Liver (tissue), 9 donors: ENCODE results near the gene LDLRAD4. TPM values are rescaled to one million over a fixed set of nuclear protein-coding genes. Genes with fewer than 3 reads are reported as not detected.

ENCODE experiments used
- DNase-seq: peaks from one replicate; pipeline ENCODE4 v3.0.0-alpha.2; 2017; ENCODE audit warnings: low spot score
- H3K27ac ChIP-seq, 2 donors: one replicate each; pipeline ENCODE4 v1.7.0; 2013; ENCODE audit warnings: inconsistent platforms in 2 of 2, low read length in 2 of 2, control low read depth in 1 of 2, low read depth in 1 of 2, mild to moderate bottlenecking in 1 of 2
- H3K27me3 ChIP-seq, 4 donors: one replicate each; pipeline versions ENCODE4 v1.6.1 to v1.7.0; 2013; ENCODE audit warnings: low read length in 3 of 4, inconsistent platforms in 1 of 4, mild to moderate bottlenecking in 1 of 4, moderate library complexity in 1 of 4; ENCODE audit not compliant: control insufficient read depth in 4 of 4, insufficient read depth in 4 of 4
- H3K36me3 ChIP-seq, 4 donors: one replicate each; pipeline versions ENCODE4 v1.6.1 to v1.7.0; 2013; ENCODE audit warnings: low read length in 3 of 4, mild to moderate bottlenecking in 3 of 4, low read depth in 1 of 4, moderate library complexity in 1 of 4; ENCODE audit not compliant: control insufficient read depth in 4 of 4, insufficient read depth in 3 of 4
- H3K4me1 ChIP-seq, 4 donors: one replicate each; pipeline versions ENCODE4 v1.6.1 to v1.7.0; 2013; ENCODE audit warnings: low read length in 3 of 4, mild to moderate bottlenecking in 3 of 4, moderate library complexity in 1 of 4; ENCODE audit not compliant: control insufficient read depth in 4 of 4, insufficient read depth in 4 of 4
- H3K4me3 ChIP-seq, 3 donors: one replicate each; pipeline versions ENCODE4 v1.6.1 to v1.7.0; 2013; ENCODE audit warnings: low read length in 3 of 3, control low read depth in 1 of 3, low read depth in 1 of 3, mild to moderate bottlenecking in 1 of 3
- H3K9ac ChIP-seq, 2 donors: one replicate each; pipeline ENCODE4 v1.7.0; 2013; ENCODE audit warnings: low read length in 2 of 2, mild to moderate bottlenecking in 2 of 2, moderate library complexity in 2 of 2, control low read depth in 1 of 2, low read depth in 1 of 2
- H3K9me3 ChIP-seq, 4 donors: one replicate each; pipeline versions ENCODE4 v1.6.1 to v1.7.0; 2013; ENCODE audit warnings: low read length in 3 of 4; ENCODE audit not compliant: control insufficient read depth in 4 of 4
- ATF3 ChIP-seq: IDR thresholded peaks from 2 replicates; pipeline ENCODE4 v1.6.1; 2016; ENCODE audit warnings: antibody characterized with exemption
- EGR1 ChIP-seq, 2 donors: IDR thresholded peaks; 2 replicates each; pipeline ENCODE4 v1.6.1; 2016 to 2018; ENCODE audit warnings: antibody characterized with exemption in 2 of 2, low read depth in 2 of 2
- FOXA1 ChIP-seq: IDR thresholded peaks from 2 replicates; pipeline ENCODE4 v1.6.1; 2016; ENCODE audit warnings: antibody characterized with exemption
- FOXA2 ChIP-seq: IDR thresholded peaks from 2 replicates; pipeline ENCODE4 v1.6.1; 2016; ENCODE audit warnings: antibody characterized with exemption
- GABPA ChIP-seq, 2 donors: IDR thresholded peaks in 1 of 2; conservative IDR thresholded peaks in 1 of 2; 2 replicates each; pipeline ENCODE4 v1.6.1; 2016; ENCODE audit warnings: antibody characterized with exemption in 2 of 2, mild to moderate bottlenecking in 1 of 2, moderate library complexity in 1 of 2
- HNF4A ChIP-seq, 2 donors: conservative IDR thresholded peaks; 2 replicates each; pipeline ENCODE4 v1.6.1; 2016; ENCODE audit warnings: antibody characterized with exemption in 2 of 2, mild to moderate bottlenecking in 2 of 2
- HNF4G ChIP-seq: IDR thresholded peaks from 2 replicates; pipeline ENCODE4 v1.6.1; 2016; ENCODE audit warnings: antibody characterized with exemption
- JUND ChIP-seq, 2 donors: IDR thresholded peaks; 2 replicates each; pipeline ENCODE4 v1.6.1; 2016; ENCODE audit warnings: antibody characterized with exemption in 2 of 2
- MAX ChIP-seq: IDR thresholded peaks from 2 replicates; pipeline ENCODE4 v1.6.1; 2016; ENCODE audit warnings: antibody characterized with exemption
- NR2F2 ChIP-seq: IDR thresholded peaks from 2 replicates; pipeline ENCODE4 v1.6.1; 2016; ENCODE audit warnings: antibody characterized with exemption
- RAD21 ChIP-seq, 2 donors: IDR thresholded peaks; 2 replicates each; pipeline ENCODE4 v1.6.1; 2016; ENCODE audit warnings: antibody characterized with exemption in 2 of 2, mild to moderate bottlenecking in 2 of 2
- RXRA ChIP-seq, 2 donors: IDR thresholded peaks; 2 replicates each; pipeline ENCODE4 v1.6.1; 2017 to 2018; ENCODE audit warnings: antibody characterized with exemption in 2 of 2, mild to moderate bottlenecking in 1 of 2
- SP1 ChIP-seq: IDR thresholded peaks from 2 replicates; pipeline ENCODE4 v1.6.1; 2018; ENCODE audit warnings: antibody characterized with exemption, mild to moderate bottlenecking
- TAF1 ChIP-seq: conservative IDR thresholded peaks from 2 replicates; pipeline ENCODE4 v1.6.1; 2016; ENCODE audit warnings: antibody characterized with exemption, mild to moderate bottlenecking
- YY1 ChIP-seq: IDR thresholded peaks from 2 replicates; pipeline ENCODE4 v1.6.1; 2016; ENCODE audit warnings: antibody characterized with exemption, mild to moderate bottlenecking
- WGBS: extraction: QIAGEN DNeasy Blood & Tissue Kit; methylation state at CpG from one replicate; pipeline ENCODE4 v1.1.7; 2013; 5-methylcytosine and 5-hydroxymethylcytosine counted together
- polyA plus RNA-seq, 2 donors: library from polyadenylated mRNA; stranded (reverse) in 1 of 2; unstranded in 1 of 2; fragments of 200-250 nt in 1 of 2; fragments of >200 nt in 1 of 2; fragmentation: Nextera tagmentation in 1 of 2; extraction: Ambion mirVana in 1 of 2; gene quantifications; one replicate each; pipeline versions ENCODE4 v1.2.1 to v1.2.3, GENCODE V29; 2013 to 2015
- total RNA-seq, 2 donors: library from RNA; depleted of rRNA; stranded (reverse); fragments of >200 nt; gene quantifications; one replicate each; pipeline ENCODE4 v1.2.3, GENCODE V29; 2014
- TF ChIP-seq, protein P1 (sequence below): IDR thresholded peaks from 2 replicates; pipeline ENCODE4 v1.6.1; 2016; ENCODE audit warnings: antibody characterized with exemption
- TF ChIP-seq, protein P2 (sequence below): IDR thresholded peaks from 2 replicates; pipeline ENCODE4 v1.6.1; 2016; ENCODE audit warnings: antibody characterized with exemption, mild to moderate bottlenecking
- TF ChIP-seq, protein P3 (sequence below): fragments of 150-350 bp; IDR thresholded peaks from 2 replicates; pipeline ENCODE4 v1.5.1; 2017; ENCODE audit warnings: improper control_type of control experiment, low read depth, low read length; ENCODE audit not compliant: missing input control
- donor health status: healthy.
- donor health status: healthy.
- donor health status: healthy.
- donor health status: healthy.
- donor health status: healthy.

LDLRAD4 gene
- total and polyA plus RNA-seq, 4 donors = 4.8 to 41.7 (median 12.7) TPM

DNA sequence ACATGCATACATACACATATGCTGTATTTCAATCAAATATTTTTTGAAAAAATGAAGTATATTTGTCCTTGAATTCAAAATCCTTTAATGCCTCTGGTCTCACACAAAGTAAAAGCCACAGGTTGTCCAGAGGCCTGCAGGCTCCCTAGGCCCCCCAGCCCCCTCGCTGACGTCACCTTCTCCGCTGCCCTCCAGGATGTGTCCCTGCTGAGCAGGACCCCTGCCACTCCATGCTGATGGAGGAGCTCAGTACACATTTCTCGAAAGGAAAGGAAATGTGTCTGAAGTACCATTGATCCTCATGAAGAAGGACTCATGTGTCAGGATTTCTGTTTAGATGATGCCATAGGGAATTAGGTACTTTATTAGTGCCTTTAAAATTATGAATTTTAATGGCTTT is 212.1 kb downstream of the LDLRAD4 start:
- WGBS = 96% methylated on average over 4 of the region's 4 CpGs
- DNase-seq = no peak
- H3K9ac ChIP-seq = no peak overlapping the region
- peaks cover 4 to 20% (median 14%) of the 10 kb centered on the region in 4 donors for H3K4me1 ChIP-seq
- H3K4me3 ChIP-seq = no peak overlapping the region
- H3K27me3 ChIP-seq = no peaks in the 10 kb centered on the region
- H3K36me3 ChIP-seq = no peaks in the 10 kb centered on the region
- no peak overlapping the region for H3K27ac ChIP-seq
- TF ChIP-seq ATF3 (no peak), MAX (no peak), NR2F2 (no peak), RAD21 (IDR thresholded peaks at IDR 0.05) (no peak), FOXA2 (no peak), YY1 (no peak), HNF4G (no peak), JUND (IDR thresholded peaks at IDR 0.05) (no peak), HNF4A (conservative IDR thresholded peaks at IDR 0.05) (no peak), SP1 (no peak), FOXA1 (no peak)
- TF ChIP-seq, protein P1, sequence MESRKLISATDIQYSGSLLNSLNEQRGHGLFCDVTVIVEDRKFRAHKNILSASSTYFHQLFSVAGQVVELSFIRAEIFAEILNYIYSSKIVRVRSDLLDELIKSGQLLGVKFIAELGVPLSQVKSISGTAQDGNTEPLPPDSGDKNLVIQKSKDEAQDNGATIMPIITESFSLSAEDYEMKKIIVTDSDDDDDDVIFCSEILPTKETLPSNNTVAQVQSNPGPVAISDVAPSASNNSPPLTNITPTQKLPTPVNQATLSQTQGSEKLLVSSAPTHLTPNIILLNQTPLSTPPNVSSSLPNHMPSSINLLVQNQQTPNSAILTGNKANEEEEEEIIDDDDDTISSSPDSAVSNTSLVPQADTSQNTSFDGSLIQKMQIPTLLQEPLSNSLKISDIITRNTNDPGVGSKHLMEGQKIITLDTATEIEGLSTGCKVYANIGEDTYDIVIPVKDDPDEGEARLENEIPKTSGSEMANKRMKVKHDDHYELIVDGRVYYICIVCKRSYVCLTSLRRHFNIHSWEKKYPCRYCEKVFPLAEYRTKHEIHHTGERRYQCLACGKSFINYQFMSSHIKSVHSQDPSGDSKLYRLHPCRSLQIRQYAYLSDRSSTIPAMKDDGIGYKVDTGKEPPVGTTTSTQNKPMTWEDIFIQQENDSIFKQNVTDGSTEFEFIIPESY = no peak
- TF ChIP-seq, protein P2, sequence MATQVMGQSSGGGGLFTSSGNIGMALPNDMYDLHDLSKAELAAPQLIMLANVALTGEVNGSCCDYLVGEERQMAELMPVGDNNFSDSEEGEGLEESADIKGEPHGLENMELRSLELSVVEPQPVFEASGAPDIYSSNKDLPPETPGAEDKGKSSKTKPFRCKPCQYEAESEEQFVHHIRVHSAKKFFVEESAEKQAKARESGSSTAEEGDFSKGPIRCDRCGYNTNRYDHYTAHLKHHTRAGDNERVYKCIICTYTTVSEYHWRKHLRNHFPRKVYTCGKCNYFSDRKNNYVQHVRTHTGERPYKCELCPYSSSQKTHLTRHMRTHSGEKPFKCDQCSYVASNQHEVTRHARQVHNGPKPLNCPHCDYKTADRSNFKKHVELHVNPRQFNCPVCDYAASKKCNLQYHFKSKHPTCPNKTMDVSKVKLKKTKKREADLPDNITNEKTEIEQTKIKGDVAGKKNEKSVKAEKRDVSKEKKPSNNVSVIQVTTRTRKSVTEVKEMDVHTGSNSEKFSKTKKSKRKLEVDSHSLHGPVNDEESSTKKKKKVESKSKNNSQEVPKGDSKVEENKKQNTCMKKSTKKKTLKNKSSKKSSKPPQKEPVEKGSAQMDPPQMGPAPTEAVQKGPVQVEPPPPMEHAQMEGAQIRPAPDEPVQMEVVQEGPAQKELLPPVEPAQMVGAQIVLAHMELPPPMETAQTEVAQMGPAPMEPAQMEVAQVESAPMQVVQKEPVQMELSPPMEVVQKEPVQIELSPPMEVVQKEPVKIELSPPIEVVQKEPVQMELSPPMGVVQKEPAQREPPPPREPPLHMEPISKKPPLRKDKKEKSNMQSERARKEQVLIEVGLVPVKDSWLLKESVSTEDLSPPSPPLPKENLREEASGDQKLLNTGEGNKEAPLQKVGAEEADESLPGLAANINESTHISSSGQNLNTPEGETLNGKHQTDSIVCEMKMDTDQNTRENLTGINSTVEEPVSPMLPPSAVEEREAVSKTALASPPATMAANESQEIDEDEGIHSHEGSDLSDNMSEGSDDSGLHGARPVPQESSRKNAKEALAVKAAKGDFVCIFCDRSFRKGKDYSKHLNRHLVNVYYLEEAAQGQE = no peak
- TF ChIP-seq, protein P3, sequence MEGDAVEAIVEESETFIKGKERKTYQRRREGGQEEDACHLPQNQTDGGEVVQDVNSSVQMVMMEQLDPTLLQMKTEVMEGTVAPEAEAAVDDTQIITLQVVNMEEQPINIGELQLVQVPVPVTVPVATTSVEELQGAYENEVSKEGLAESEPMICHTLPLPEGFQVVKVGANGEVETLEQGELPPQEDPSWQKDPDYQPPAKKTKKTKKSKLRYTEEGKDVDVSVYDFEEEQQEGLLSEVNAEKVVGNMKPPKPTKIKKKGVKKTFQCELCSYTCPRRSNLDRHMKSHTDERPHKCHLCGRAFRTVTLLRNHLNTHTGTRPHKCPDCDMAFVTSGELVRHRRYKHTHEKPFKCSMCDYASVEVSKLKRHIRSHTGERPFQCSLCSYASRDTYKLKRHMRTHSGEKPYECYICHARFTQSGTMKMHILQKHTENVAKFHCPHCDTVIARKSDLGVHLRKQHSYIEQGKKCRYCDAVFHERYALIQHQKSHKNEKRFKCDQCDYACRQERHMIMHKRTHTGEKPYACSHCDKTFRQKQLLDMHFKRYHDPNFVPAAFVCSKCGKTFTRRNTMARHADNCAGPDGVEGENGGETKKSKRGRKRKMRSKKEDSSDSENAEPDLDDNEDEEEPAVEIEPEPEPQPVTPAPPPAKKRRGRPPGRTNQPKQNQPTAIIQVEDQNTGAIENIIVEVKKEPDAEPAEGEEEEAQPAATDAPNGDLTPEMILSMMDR = no peak
- no peaks in the 10 kb centered on the region for H3K9me3 ChIP-seq

GRCh38 chr18:13431886-13432285 is 213.3 kb downstream of the LDLRAD4 start:
- Histone ChIP-seq H3K4me3 (no peak overlapping the region), H3K27ac (no peak overlapping the region), H3K9me3 (no peaks in the 10 kb centered on the region), H3K27me3 (no peaks in the 10 kb centered on the region), H3K9ac (no peak overlapping the region), H3K4me1 (peaks cover 5 to 23% (median 20%) of the 10 kb centered on the region in 4 donors), H3K36me3 (no peaks in the 10 kb centered on the region)
- DNase-seq = no peak
- TF ChIP-seq, protein P2 = no peak
- TF ChIP-seq HNF4G (no peak), ATF3 (no peak), FOXA1 (no peak), HNF4A (conservative IDR thresholded peaks at IDR 0.05) (no peak), FOXA2 (no peak), RXRA (IDR thresholded peaks at IDR 0.05) (no peak), SP1 (no peak), EGR1 (IDR thresholded peaks at IDR 0.05; ENCODE audit: low read depth in 2 of 2) (no peak), YY1 (no peak), GABPA (IDR thresholded peaks at IDR 0.05 in 1 of 2, conservative IDR thresholded peaks at IDR 0.05 in 1 of 2) (no peak), JUND (IDR thresholded peaks at IDR 0.05) (no peak), TAF1 (no peak), NR2F2 (no peak)
- 95% methylated on average over 16 of the region's 16 CpGs for WGBS
